Coronary artery (tissue), 2 donors: ENCODE measurements around the gene EXOC3L1.

Experiments
- DNase-seq: peaks from one replicate; pipeline ENCODE4 v3.0.0-alpha.2; 2017; ENCODE audit warnings: low spot score
- H3K27ac ChIP-seq, 2 donors: fragments of 200-600 bp; sonication (generic); one replicate each; pipeline ENCODE4 v1.5.1; 2016 to 2019
- H3K4me3 ChIP-seq: fragments of 200-600 bp; sonication (generic); 2 replicates; pipeline ENCODE4 v1.5.1; 2016; ENCODE audit warnings: mild to moderate bottlenecking, moderate library complexity
- CTCF ChIP-seq: fragments of 200-600 bp; sonication (generic); IDR thresholded peaks from one replicate; pipeline ENCODE4 v1.5.1; 2019; ENCODE audit warnings: antibody characterized with exemption

The EXOC3L1 gene

GRCh38 chr16:67191411-67191994 lies 1.6 kb upstream of the EXOC3L1 start:
- peak overlapping the region; percentile 96 for H3K4me3 ChIP-seq
- TF ChIP-seq CTCF: no peak
- H3K27ac ChIP-seq: no peak overlapping the region
- DNase-seq: no peak

GRCh38 chr16:67190448-67191399 lies 788 bp upstream of the EXOC3L1 start:
- H3K4me3 ChIP-seq: no peak overlapping the region
- no peak overlapping the region for H3K27ac ChIP-seq
- no peak for TF ChIP-seq CTCF
- DNase-seq: no peak

GRCh38 chr16:67188798-67189197 lies 1.1 kb downstream of the EXOC3L1 start:
- Histone ChIP-seq H3K27ac (no peak overlapping the region), H3K4me3 (no peak overlapping the region)
- TF ChIP-seq CTCF: no peak
- DNase-seq: no peak

GRCh38 chr16:67188323-67188722 lies 1.6 kb downstream of the EXOC3L1 start:
- Histone ChIP-seq H3K4me3 (no peak overlapping the region), H3K27ac (no peak overlapping the region)
- no peak for DNase-seq
- TF ChIP-seq CTCF: no peak

- DNase-seq: no peak
- H3K27ac ChIP-seq: no peak overlapping the region
- TF ChIP-seq CTCF: no peak
- no peak overlapping the region for H3K4me3 ChIP-seq
Measured at GRCh38 chr16:67187175-67187890, 2.6 kb downstream of the EXOC3L1 start.

GRCh38 chr16:67186550-67186950 lies 3.4 kb downstream of the EXOC3L1 start:
- no peak overlapping the region for H3K4me3 ChIP-seq
- DNase-seq: no peak
- no peak for TF ChIP-seq CTCF
- no peak overlapping the region for H3K27ac ChIP-seq
